ENCODE data around the gene SPIB. TPM values are rescaled to one million over a fixed set of nuclear protein-coding genes. Genes with fewer than 3 reads are reported as not detected.

The SPIB gene
- polyA plus RNA-seq, 1 experiment = not detected

- no peak for DNase-seq (ENCODE audit: low read depth, low spot score)
- TF ChIP-seq, protein P1, sequence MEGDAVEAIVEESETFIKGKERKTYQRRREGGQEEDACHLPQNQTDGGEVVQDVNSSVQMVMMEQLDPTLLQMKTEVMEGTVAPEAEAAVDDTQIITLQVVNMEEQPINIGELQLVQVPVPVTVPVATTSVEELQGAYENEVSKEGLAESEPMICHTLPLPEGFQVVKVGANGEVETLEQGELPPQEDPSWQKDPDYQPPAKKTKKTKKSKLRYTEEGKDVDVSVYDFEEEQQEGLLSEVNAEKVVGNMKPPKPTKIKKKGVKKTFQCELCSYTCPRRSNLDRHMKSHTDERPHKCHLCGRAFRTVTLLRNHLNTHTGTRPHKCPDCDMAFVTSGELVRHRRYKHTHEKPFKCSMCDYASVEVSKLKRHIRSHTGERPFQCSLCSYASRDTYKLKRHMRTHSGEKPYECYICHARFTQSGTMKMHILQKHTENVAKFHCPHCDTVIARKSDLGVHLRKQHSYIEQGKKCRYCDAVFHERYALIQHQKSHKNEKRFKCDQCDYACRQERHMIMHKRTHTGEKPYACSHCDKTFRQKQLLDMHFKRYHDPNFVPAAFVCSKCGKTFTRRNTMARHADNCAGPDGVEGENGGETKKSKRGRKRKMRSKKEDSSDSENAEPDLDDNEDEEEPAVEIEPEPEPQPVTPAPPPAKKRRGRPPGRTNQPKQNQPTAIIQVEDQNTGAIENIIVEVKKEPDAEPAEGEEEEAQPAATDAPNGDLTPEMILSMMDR (IDR thresholded peaks at IDR 0.05; ENCODE audit: low read depth, low read length) = no peak
- H3K27me3 ChIP-seq (ENCODE audit: control insufficient read depth, insufficient read depth, low read length) = no peaks in the 10 kb centered on the region
- no peak overlapping the region for H3K4me3 ChIP-seq (ENCODE audit: low read depth, low read length)
- ChIA-PET POLR2A (no interaction called here), CTCF (no interaction called here)
- no peak overlapping the region for H3K27ac ChIP-seq (ENCODE audit: low read depth, low read length)
- H3K9me3 ChIP-seq (ENCODE audit: control insufficient read depth, insufficient read depth, low read length) = peaks cover 3% of the 10 kb centered on the region; the same call in 1 of the 2 replicates
Measured at GRCh38 chr19:50380751-50381151, 38.0 kb upstream of the SPIB start.

DNA sequence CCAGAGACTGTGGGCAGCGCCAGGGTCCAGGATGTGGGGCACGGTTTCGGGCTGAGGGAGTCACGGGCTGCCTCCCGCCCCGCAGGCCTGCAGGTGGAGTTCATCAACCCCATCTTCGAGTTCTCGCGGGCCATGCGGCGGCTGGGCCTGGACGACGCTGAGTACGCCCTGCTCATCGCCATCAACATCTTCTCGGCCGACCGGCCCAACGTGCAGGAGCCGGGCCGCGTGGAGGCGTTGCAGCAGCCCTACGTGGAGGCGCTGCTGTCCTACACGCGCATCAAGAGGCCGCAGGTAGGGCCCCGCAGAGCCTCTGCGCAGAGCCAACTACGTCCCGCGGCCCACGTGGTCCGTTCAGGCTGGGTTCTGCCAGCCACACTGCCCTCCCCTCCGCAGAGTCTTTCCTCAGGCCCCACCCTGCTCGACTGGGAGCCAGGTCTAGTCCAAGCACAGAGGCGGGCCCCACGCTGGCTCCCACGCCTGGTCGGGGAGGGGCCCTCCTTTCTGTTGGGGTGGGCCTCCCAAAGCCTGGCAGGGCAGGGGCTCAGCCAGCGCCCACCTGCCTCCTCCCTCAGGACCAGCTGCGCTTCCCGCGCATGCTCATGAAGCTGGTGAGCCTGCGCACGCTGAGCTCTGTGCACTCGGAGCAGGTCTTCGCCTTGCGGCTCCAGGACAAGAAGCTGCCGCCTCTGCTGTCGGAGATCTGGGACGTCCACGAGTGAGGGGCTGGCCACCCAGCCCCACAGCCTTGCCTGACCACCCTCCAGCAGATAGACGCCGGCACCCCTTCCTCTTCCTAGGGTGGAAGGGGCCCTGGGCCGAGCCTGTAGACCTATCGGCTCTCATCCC is 36.6 kb upstream of the SPIB start:
- Histone ChIP-seq H3K4me3 (ENCODE audit: low read depth, low read length) (no peak overlapping the region), H3K9me3 (ENCODE audit: control insufficient read depth, insufficient read depth, low read length) (no peaks in the 10 kb centered on the region; the same call in 1 of the 2 replicates), H3K27ac (ENCODE audit: low read depth, low read length) (no peak overlapping the region), H3K27me3 (ENCODE audit: control insufficient read depth, insufficient read depth, low read length) (no peaks in the 10 kb centered on the region)
- TF ChIP-seq, protein P1 (IDR thresholded peaks at IDR 0.05; ENCODE audit: low read depth, low read length) = no peak
- DNase-seq (ENCODE audit: low read depth, low spot score) = no peak
- ChIA-PET CTCF (no interaction called here), POLR2A (no interaction called here)

DNA sequence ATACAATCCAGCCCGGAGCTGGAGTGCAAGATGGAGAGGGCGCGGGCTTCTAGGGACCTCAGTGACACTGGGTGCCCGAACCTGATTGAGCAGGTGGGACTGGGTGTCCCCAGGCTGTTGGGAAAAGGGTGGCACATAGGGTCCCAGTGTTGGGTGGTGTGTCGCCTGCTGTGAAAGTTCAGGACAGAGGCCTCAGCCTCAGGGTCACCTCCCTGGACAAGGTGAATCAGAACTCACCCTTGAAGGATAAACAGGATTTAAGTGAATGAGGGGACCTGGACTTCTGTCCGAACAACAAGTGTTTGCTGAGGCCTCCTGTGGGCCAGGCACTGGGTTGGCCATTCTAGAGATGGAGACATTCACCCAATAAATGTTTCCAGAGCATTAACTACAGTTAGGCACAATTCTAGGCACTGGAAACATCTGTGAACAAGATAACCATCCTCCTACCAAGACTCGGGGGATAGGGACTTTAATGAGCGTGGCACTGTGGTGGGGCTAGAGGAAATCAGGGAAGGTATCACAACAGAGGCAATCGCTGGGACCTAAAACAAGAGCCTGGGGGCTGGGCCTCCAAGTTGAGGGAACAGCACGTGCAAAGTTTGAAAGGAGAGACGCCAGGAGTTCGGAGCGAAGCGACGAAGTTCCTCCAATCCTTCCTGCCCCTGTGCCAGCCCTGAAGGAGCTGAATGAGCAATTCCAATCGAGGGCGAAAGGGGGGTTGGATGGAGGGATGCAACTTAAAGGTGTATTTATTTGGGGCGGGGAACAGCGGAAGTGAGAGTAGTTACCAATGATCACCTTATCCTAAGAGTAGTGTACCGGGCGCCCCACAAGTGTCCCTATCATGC is 35.5 kb upstream of the SPIB start:
- Histone ChIP-seq H3K9me3 (ENCODE audit: control insufficient read depth, insufficient read depth, low read length) (no peaks in the 10 kb centered on the region; the same call in 1 of the 2 replicates), H3K4me3 (ENCODE audit: low read depth, low read length) (peak overlapping the region; percentile 73), H3K27ac (ENCODE audit: low read depth, low read length) (peak overlapping the region; percentile 57), H3K27me3 (ENCODE audit: control insufficient read depth, insufficient read depth, low read length) (no peaks in the 10 kb centered on the region)
- TF ChIP-seq, protein P1 (IDR thresholded peaks at IDR 0.05; ENCODE audit: low read depth, low read length) = no peak
- ChIA-PET POLR2A (interaction anchor here (1.0 kb wide), 1 partner anchor 407 kb away, joined by 3 read pairs; the partner anchor contains the start of gene ACP4), CTCF (interaction anchor here (1.2 kb wide), 1 partner anchor 15 kb away, joined by 6 read pairs; no protein-coding TSS in a partner anchor)
- DNase-seq (ENCODE audit: low read depth, low spot score) = no peak

DNA sequence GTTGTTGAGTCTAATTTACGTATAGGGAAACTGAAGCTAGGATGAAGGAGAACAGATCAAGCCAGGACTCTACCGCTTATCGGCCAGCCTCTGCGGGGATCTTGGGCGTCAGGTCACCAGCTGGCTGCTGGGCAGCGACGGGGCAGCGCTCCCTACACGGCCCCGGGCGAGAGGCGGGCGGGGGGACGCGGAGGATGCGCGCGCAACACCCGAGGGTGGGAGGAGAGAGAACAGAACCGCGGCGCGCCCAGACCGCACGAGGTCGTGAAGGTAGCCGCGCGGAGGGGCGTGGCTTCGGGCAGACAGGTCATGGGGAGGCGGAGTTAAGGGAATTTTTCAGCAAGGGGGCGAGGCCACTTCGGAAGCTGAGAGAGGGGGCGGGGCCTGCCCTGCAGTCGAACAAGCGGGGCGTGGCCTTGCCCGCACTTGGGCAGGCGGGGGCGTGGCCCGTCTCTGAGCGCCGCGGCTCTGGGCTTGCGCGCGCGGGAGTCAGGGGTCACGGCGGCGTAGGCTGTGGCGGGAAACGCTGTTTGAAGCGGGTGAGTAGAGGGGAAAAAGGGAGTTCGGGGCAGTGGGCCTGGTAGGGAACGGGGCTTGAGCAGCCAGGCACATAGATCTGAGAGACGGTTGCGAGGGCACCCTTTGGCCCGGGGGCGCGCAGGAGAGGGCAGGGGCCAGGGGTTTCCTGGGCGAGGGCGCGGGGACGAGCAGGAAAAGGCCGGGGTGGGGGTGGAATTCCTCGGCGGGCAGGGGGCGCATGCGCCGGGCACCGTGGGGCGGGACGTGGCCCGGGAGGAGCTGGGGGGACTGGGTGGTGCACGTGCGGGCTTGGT is 34.7 kb upstream of the SPIB start, which contains the start of gene POLD1:
TSS of gene POLD1 (plus strand) at position 496 of the 833 bp plus-strand sequence. CDS start 14,505 bp downstream, outside the sequence.
- H3K4me3 ChIP-seq (ENCODE audit: low read depth, low read length) = peak within 1 kb of the TSS; percentile 73
- DNase-seq (ENCODE audit: low read depth, low spot score) = peak; percentile 92
- H3K9me3 ChIP-seq (ENCODE audit: control insufficient read depth, insufficient read depth, low read length) = no peaks in the 10 kb centered on the region; the same call in 1 of the 2 replicates
- ChIA-PET POLR2A (interaction anchor here (1.0 kb wide), 2 partner anchors 8 to 406 kb away, joined by 3 to 7 read pairs; partner anchors contain the start of genes ACP4 and NR1H2), CTCF (interaction anchor here (1.2 kb wide), 1 partner anchor 16 kb away, joined by 6 read pairs; no protein-coding TSS in a partner anchor)
- TF ChIP-seq, protein P1 (IDR thresholded peaks at IDR 0.05; ENCODE audit: low read depth, low read length) = no peak
- peak within 1 kb of the TSS; percentile 89 for H3K27ac ChIP-seq (ENCODE audit: low read depth, low read length)
- no peaks in the 10 kb centered on the region for H3K27me3 ChIP-seq (ENCODE audit: control insufficient read depth, insufficient read depth, low read length)

All from AG04450 (cell line).